DOHH2 (cell line): ENCODE data around the gene CARD11.

Source experiments
- H3F3A ChIP-seq: fragments of 200-600 bp; sonication (generic), shearing (Covaris generic); 2 replicates; pipeline ENCODE4 v1.6.0; 2016; ENCODE audit warnings: antibody characterized with exemption, mild to moderate bottlenecking; ENCODE audit not compliant: control insufficient read depth, insufficient read depth
- H3K27ac ChIP-seq: fragments of 200-600 bp; sonication (generic); 2 replicates; pipeline ENCODE4 v1.5.1; 2014; ENCODE audit warnings: low read depth, mild to moderate bottlenecking, low read length, moderate library complexity
- H3K27me3 ChIP-seq: fragments of 200-600 bp; sonication (generic); 2 replicates; pipeline ENCODE4 v1.6.1; 2014; ENCODE audit warnings: mild to moderate bottlenecking, low read length, mixed read lengths; ENCODE audit not compliant: control insufficient read depth
- H3K36me3 ChIP-seq: fragments of 200-600 bp; sonication (generic); 2 replicates; pipeline ENCODE4 v1.6.1; 2014; ENCODE audit warnings: mild to moderate bottlenecking, low read length, moderate library complexity, mixed read lengths; ENCODE audit not compliant: control insufficient read depth
- H3K4me1 ChIP-seq: fragments of 200-600 bp; sonication (generic); 2 replicates; pipeline ENCODE4 v1.6.1; 2014; ENCODE audit warnings: mild to moderate bottlenecking, low read length, mixed read lengths; ENCODE audit not compliant: control insufficient read depth
- H3K4me2 ChIP-seq: fragments of 200-600 bp; sonication (generic); 2 replicates; pipeline ENCODE4 v1.6.0; 2014; ENCODE audit warnings: mild to moderate bottlenecking, low read length, moderate library complexity
- H3K4me3 ChIP-seq: fragments of 200-600 bp; sonication (generic); 2 replicates; pipeline ENCODE4 v1.5.1; 2014; ENCODE audit warnings: mild to moderate bottlenecking, low read length, mixed read lengths
- H3K79me2 ChIP-seq: fragments of 200-600 bp; sonication (generic); 2 replicates; pipeline ENCODE4 v1.6.1; 2014; ENCODE audit warnings: mild to moderate bottlenecking, low read length, mixed read lengths; ENCODE audit not compliant: control insufficient read depth
- H3K9me2 ChIP-seq: fragments of 200-600 bp; sonication (generic); replicated peaks from 2 replicates; pipeline ENCODE4 v1.6.1; 2014; ENCODE audit warnings: mild to moderate bottlenecking, low read length, mixed read lengths; ENCODE audit not compliant: control insufficient read depth
- H3K9me3 ChIP-seq: fragments of 200-600 bp; sonication (generic); 2 replicates; pipeline ENCODE4 v1.6.1; 2014; ENCODE audit warnings: antibody characterized with exemption, low read length, mixed read lengths; ENCODE audit not compliant: control insufficient read depth, insufficient read depth
- H4K20me1 ChIP-seq: fragments of 200-600 bp; sonication (generic); 2 replicates; pipeline ENCODE4 v1.6.0; 2014; ENCODE audit warnings: low read depth, mild to moderate bottlenecking, antibody characterized with exemption, low read length, moderate library complexity; ENCODE audit not compliant: control insufficient read depth, insufficient read depth
- CTCF ChIP-seq: fragments of 200-600 bp; sonication (generic); IDR thresholded peaks from one replicate; pipeline ENCODE4 v1.5.1; 2014; ENCODE audit warnings: antibody characterized with exemption, mild to moderate bottlenecking, low read depth, low read length; ENCODE audit not compliant: poor library complexity, severe bottlenecking
- EZH2phosphoT487 ChIP-seq: fragments of 200-600 bp; sonication (generic); IDR thresholded peaks from 2 replicates; pipeline ENCODE4 v1.6.1; 2017; ENCODE audit warnings: borderline replicate concordance, mild to moderate bottlenecking, antibody characterized with exemption, low read length, moderate library complexity, mixed read lengths

Gene CARD11

GRCh38 chr7:2918406-2918805 is 125.3 kb downstream of the CARD11 start:
- Histone ChIP-seq H3K4me3 (no peak overlapping the region), H3K79me2 (no peaks in the 10 kb centered on the region), H3K9me2 (no peaks in the 10 kb centered on the region), H3K36me3 (peaks cover 80% of the 10 kb centered on the region), H3K9me3 (no peaks in the 10 kb centered on the region), H3F3A (no peaks in the 10 kb centered on the region), H3K4me1 (no peaks in the 10 kb centered on the region), H3K4me2 (no peak overlapping the region), H4K20me1 (no peaks in the 10 kb centered on the region), H3K27ac (no peak overlapping the region), H3K27me3 (no peaks in the 10 kb centered on the region)
- no peak for TF ChIP-seq EZH2phosphoT487
- TF ChIP-seq CTCF = no peak

GRCh38 chr7:2915023-2915422 is 128.6 kb downstream of the CARD11 start:
- no peaks in the 10 kb centered on the region for H3K9me3 ChIP-seq
- H4K20me1 ChIP-seq = no peaks in the 10 kb centered on the region
- TF ChIP-seq CTCF (no peak), EZH2phosphoT487 (no peak)
- no peaks in the 10 kb centered on the region for H3K79me2 ChIP-seq
- H3K36me3 ChIP-seq = peaks cover 75% of the 10 kb centered on the region
- no peak overlapping the region for H3K4me3 ChIP-seq
- H3K9me2 ChIP-seq = no peaks in the 10 kb centered on the region
- no peaks in the 10 kb centered on the region for H3F3A ChIP-seq
- no peaks in the 10 kb centered on the region for H3K4me1 ChIP-seq
- H3K4me2 ChIP-seq = no peak overlapping the region
- H3K27me3 ChIP-seq = no peaks in the 10 kb centered on the region
- H3K27ac ChIP-seq = no peak overlapping the region

GRCh38 chr7:2913760-2914387 is 129.8 kb downstream of the CARD11 start:
- Histone ChIP-seq H3K4me1 (no peaks in the 10 kb centered on the region), H3F3A (no peaks in the 10 kb centered on the region), H3K27ac (no peak overlapping the region), H4K20me1 (no peaks in the 10 kb centered on the region), H3K9me2 (no peaks in the 10 kb centered on the region), H3K4me2 (no peak overlapping the region), H3K79me2 (no peaks in the 10 kb centered on the region), H3K4me3 (no peak overlapping the region), H3K27me3 (no peaks in the 10 kb centered on the region), H3K36me3 (peaks cover 68% of the 10 kb centered on the region), H3K9me3 (no peaks in the 10 kb centered on the region)
- TF ChIP-seq CTCF = no peak
- TF ChIP-seq EZH2phosphoT487 = no peak
